Gastrocnemius medialis (tissue), 4 donors: Measurements from ENCODE around the gene PAGR1.

Experiments used
- POLR2A ChIP-seq, 2 donors: fragments of 450-650 bp; IDR thresholded peaks; one replicate each; pipeline ENCODE4 v1.6.1; 2017; ENCODE audit warnings: antibody characterized with exemption in 2 of 2, mild to moderate bottlenecking in 2 of 2, moderate library complexity in 2 of 2
- TF ChIP-seq, protein P1 (sequence below), 5 experiments: fragments of 450-650 bp in 3 of 5; fragments of 200-600 bp in 2 of 5; sonication (generic) in 2 of 5; IDR thresholded peaks in 4 of 5; conservative IDR thresholded peaks in 1 of 5; 1 replicate in 4 of 5; 2 replicates in 1 of 5; pipeline ENCODE4 v1.5.1; 2016 to 2019; ENCODE audit warnings: antibody characterized with exemption in 5 of 5, mild to moderate bottlenecking in 3 of 5, moderate library complexity in 3 of 5

DNA sequence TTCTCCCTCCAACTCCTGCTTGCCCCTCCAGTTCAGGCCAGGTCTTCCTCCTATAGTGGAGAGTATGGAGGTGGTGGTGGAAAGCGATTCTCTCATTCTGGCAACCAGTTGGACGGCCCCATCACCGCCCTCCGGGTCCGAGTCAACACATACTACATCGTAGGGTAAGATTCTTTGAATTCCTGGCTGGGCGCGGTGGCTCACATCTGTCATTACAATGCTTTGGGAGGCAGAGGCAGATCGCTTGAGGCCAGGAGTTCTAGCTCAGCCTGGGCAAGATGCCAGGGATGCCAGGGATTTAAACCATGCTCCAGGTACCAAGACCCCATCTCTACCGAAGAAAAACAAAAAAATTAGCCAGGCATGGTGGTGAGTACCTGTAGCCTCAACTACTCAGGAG lies 36.5 kb upstream of the PAGR1 start:
- no peak for TF ChIP-seq POLR2A (IDR thresholded peaks at IDR 0.05)
- TF ChIP-seq, protein P1, sequence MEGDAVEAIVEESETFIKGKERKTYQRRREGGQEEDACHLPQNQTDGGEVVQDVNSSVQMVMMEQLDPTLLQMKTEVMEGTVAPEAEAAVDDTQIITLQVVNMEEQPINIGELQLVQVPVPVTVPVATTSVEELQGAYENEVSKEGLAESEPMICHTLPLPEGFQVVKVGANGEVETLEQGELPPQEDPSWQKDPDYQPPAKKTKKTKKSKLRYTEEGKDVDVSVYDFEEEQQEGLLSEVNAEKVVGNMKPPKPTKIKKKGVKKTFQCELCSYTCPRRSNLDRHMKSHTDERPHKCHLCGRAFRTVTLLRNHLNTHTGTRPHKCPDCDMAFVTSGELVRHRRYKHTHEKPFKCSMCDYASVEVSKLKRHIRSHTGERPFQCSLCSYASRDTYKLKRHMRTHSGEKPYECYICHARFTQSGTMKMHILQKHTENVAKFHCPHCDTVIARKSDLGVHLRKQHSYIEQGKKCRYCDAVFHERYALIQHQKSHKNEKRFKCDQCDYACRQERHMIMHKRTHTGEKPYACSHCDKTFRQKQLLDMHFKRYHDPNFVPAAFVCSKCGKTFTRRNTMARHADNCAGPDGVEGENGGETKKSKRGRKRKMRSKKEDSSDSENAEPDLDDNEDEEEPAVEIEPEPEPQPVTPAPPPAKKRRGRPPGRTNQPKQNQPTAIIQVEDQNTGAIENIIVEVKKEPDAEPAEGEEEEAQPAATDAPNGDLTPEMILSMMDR (IDR thresholded peaks at IDR 0.05 in 4 of 5, conservative IDR thresholded peaks at IDR 0.05 in 1 of 5), result no peak
